Common myeloid progenitor, CD34-positive (primary cell): Measurements from ENCODE around the gene SLC4A11.
"Not testable (repeated sequence)": the region's sequence is repeated elsewhere in the genome, so short reads cannot be mapped to it uniquely, and the experiment has no call there.

ENCODE experiments used
- CTCF ChIA-PET: fragments of 350-600 bp; sonication (Branson Sonifier 250); formaldehyde crosslinking; loops from one replicate; lab custom pipeline; 2021; ENCODE audit warnings: antibody characterized with exemption; lab: Charles Lee
- POLR2A ChIA-PET: fragments of 350-600 bp; sonication (Branson Sonifier 250); formaldehyde crosslinking; loops from one replicate; lab custom pipeline; 2021; ENCODE audit warnings: antibody characterized with exemption; lab: Charles Lee
- DNase-seq, 3 donors: peaks; one replicate each; pipeline versions ENCODE4 v3.0.0 to v3.0.0-alpha.2; 2013
- H3K27ac ChIP-seq, 2 experiments: 1 replicate in 1 of 2; 2 replicates in 1 of 2; pipeline ENCODE4 v1.7.0; 2013; ENCODE audit warnings: inconsistent platforms in 2 of 2, low read length in 2 of 2, mild to moderate bottlenecking in 2 of 2, low read depth in 1 of 2, moderate library complexity in 1 of 2; ENCODE audit not compliant: severe bottlenecking in 2 of 2, insufficient read depth in 1 of 2, poor library complexity in 1 of 2
- H3K27me3 ChIP-seq, 5 experiments: replicated peaks in 2 of 5; 1 replicate in 3 of 5; 2 replicates in 2 of 5; pipeline versions ENCODE4 v1.6.1 to v1.7.0; 2013; ENCODE audit warnings: low read length in 4 of 5, mild to moderate bottlenecking in 2 of 5, moderate library complexity in 2 of 5, inconsistent platforms in 1 of 5; ENCODE audit not compliant: insufficient read depth in 5 of 5, control insufficient read depth in 4 of 5
- H3K36me3 ChIP-seq, 4 experiments: 1 replicate in 2 of 4; 2 replicates in 2 of 4; pipeline versions ENCODE4 v1.6.1 to v1.7.0; 2013; ENCODE audit warnings: low read length in 3 of 4, control low read depth in 1 of 4, mild to moderate bottlenecking in 1 of 4; ENCODE audit not compliant: control insufficient read depth in 4 of 4, insufficient read depth in 4 of 4
- H3K4me1 ChIP-seq, 4 experiments: 1 replicate in 3 of 4; 2 replicates in 1 of 4; pipeline versions ENCODE4 v1.6.1 to v1.7.1; 2013; ENCODE audit warnings: low read length in 3 of 4, mild to moderate bottlenecking in 3 of 4, control low read depth in 1 of 4, inconsistent platforms in 1 of 4, moderate library complexity in 1 of 4; ENCODE audit not compliant: control insufficient read depth in 4 of 4, insufficient read depth in 4 of 4; ENCODE audit errors: control extremely low read depth in 1 of 4
- H3K4me3 ChIP-seq, 7 experiments: 1 replicate in 4 of 7; 2 replicates in 3 of 7; pipeline versions ENCODE4 v1.5.1 to v1.7.0; 2013; ENCODE audit warnings: mild to moderate bottlenecking in 7 of 7, low read length in 6 of 7, moderate library complexity in 6 of 7, inconsistent platforms in 2 of 7, low read depth in 2 of 7, control low read depth in 1 of 7; ENCODE audit not compliant: insufficient read depth in 4 of 7, control insufficient read depth in 1 of 7; ENCODE audit errors: extremely low read depth in 1 of 7
- H3K9me3 ChIP-seq, 5 experiments: 1 replicate in 4 of 5; 2 replicates in 1 of 5; pipeline versions ENCODE4 v1.6.1 to v1.7.1; 2013; ENCODE audit warnings: low read length in 4 of 5, mild to moderate bottlenecking in 2 of 5, inconsistent platforms in 1 of 5, low read depth in 1 of 5, moderate library complexity in 1 of 5; ENCODE audit not compliant: control insufficient read depth in 4 of 5, insufficient read depth in 2 of 5; ENCODE audit errors: control extremely low read depth in 1 of 5
- WGBS: methylation state at CpG from one replicate; pipeline ENCODE4 v1.1.5; 2013; ENCODE audit not compliant: insufficient coverage; 5-methylcytosine and 5-hydroxymethylcytosine counted together

The SLC4A11 gene

GRCh38 chr20:3188823-3189413 is 50.1 kb downstream of the SLC4A11 start:
- H3K27ac ChIP-seq, result no peak overlapping the region
- ChIA-PET POLR2A (no interaction called here), CTCF (no interaction called here)
- peaks cover 8 to 50% (median 33%) of the 10 kb centered on the region in 4 experiments for H3K36me3 ChIP-seq
- no peak overlapping the region for H3K4me3 ChIP-seq
- no peaks in the 10 kb centered on the region for H3K9me3 ChIP-seq
- H3K27me3 ChIP-seq, result no peaks in the 10 kb centered on the region
- H3K4me1 ChIP-seq, result no peaks in the 10 kb centered on the region
- 94% methylated on average over 3 of the region's 3 CpGs for WGBS
- DNase-seq, result no peak

- CTCF ChIA-PET, result interaction anchor here (1.2 kb wide), 1 partner anchor 13 kb away, joined by 3 read pairs; no protein-coding TSS in a partner anchor
- H3K9me3 ChIP-seq, H3K27ac ChIP-seq, H3K27me3 ChIP-seq, H3K4me1 ChIP-seq, H3K4me3 ChIP-seq, POLR2A ChIA-PET, DNase-seq: not testable (repeated sequence)
- 98% methylated on average over 6 of the region's 9 CpGs for WGBS
- peaks cover 8 to 41% (median 29%) of the 10 kb centered on the region in 4 experiments for H3K36me3 ChIP-seq
These were observed 51.1 kb downstream of the SLC4A11 start for GRCh38 chr20:3187861-3188260.

DNA sequence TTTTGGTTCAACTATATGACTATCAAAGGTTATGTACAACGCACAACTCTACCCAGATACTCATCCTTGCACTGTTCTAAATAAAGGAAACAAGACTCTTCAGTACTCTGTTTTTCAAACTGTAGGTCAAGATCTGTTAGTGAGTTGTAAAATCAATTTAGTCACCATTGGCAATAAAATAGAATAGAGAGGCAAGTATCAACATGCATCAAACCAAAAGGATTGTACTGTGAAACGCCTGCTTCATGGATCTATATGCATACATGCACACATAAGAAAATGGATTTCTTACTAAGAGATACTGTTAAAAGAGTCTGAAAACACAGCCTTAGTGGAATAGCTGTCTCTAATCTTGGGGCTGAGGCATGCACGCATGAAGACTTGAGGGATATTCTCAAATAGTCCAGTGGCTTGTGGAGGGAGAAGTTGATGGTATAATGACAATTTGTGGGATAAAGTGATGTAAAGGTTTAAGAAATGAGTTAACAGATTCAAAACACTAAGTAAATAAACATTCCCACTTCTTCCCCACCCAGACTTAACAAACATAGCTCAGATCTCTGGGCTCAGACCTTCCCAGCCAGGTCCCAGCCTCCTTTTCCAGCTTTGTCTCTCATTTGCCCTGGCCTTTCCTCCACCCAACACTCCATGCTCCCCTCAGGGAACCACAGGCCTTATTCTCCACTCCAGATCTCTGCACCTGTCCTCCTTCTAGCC is 54.9 kb downstream of the SLC4A11 start:
- ChIA-PET POLR2A (interaction anchor here (0.6 kb wide), 1 partner anchor 126 kb away, joined by 5 read pairs; no protein-coding TSS in a partner anchor), CTCF (interaction anchor here (1.4 to 1.9 kb wide), 2 partner anchors 9 to 16 kb away, joined by 3 to 7 read pairs; no protein-coding TSS in a partner anchor)
- DNase-seq, result no peak
- Histone ChIP-seq H3K4me1 (no peaks in the 10 kb centered on the region), H3K27me3 (no peaks in the 10 kb centered on the region), H3K9me3 (no peaks in the 10 kb centered on the region), H3K4me3 (no peak overlapping the region), H3K27ac (no peak overlapping the region), H3K36me3 (peaks cover 0 to 3% (median under 1%) of the 10 kb centered on the region in 4 experiments)
- WGBS, result 100% methylated on average over 1 of the region's 3 CpGs

- DNase-seq, H3K27ac ChIP-seq, POLR2A ChIA-PET, H3K27me3 ChIP-seq, H3K4me1 ChIP-seq, H3K36me3 ChIP-seq, H3K4me3 ChIP-seq, H3K9me3 ChIP-seq: not testable (repeated sequence)
- CTCF ChIA-PET, result interaction anchor here (1.1 kb wide), 1 partner anchor 11 kb away, joined by 3 read pairs; no protein-coding TSS in a partner anchor
- WGBS, result 100% methylated on average over 3 of the region's 5 CpGs
These were observed 56.6 kb downstream of the SLC4A11 start for GRCh38 chr20:3182429-3182828.

- no peak for DNase-seq
- 90% methylated on average over 4 of the region's 5 CpGs for WGBS
- Histone ChIP-seq H3K4me3 (no peak overlapping the region), H3K27me3 (no peaks in the 10 kb centered on the region), H3K4me1 (peaks cover 0 to 4% (median under 1%) of the 10 kb centered on the region in 4 experiments), H3K27ac (no peak overlapping the region), H3K9me3 (no peaks in the 10 kb centered on the region), H3K36me3 (no peaks in the 10 kb centered on the region)
- POLR2A ChIA-PET, result interaction anchor here (0.5 kb wide), 1 partner anchor 26 kb away, joined by 3 read pairs; no protein-coding TSS in a partner anchor
- CTCF ChIA-PET, result no interaction called here
These were observed 57.7 kb downstream of the SLC4A11 start for GRCh38 chr20:3181270-3181669.

GRCh38 chr20:3180319-3180718 is 58.7 kb downstream of the SLC4A11 start:
- Histone ChIP-seq H3K9me3 (no peaks in the 10 kb centered on the region), H3K36me3 (no peaks in the 10 kb centered on the region), H3K4me1 (peaks cover 0 to 4% (median under 1%) of the 10 kb centered on the region in 4 experiments), H3K27ac (no peak overlapping the region), H3K27me3 (peaks cover 0 to 6% (median 4%) of the 10 kb centered on the region in 5 experiments), H3K4me3 (no peak overlapping the region)
- no peak for DNase-seq
- ChIA-PET POLR2A (no interaction called here), CTCF (interaction anchor here (0.6 kb wide), 1 partner anchor 131 kb away, joined by 4 read pairs; no protein-coding TSS in a partner anchor)
- 100% methylated on average over 2 of the region's 4 CpGs for WGBS
